Breast epithelium (tissue), 4 donors: Measurements from ENCODE around the gene NAA50. TPM values are rescaled to one million over a fixed set of nuclear protein-coding genes. Genes with fewer than 3 reads are reported as not detected.

Source experiments
- DNase-seq, 2 donors: peaks; one replicate each; pipeline ENCODE4 v3.0.0-alpha.2; 2019; ENCODE audit warnings: low spot score in 2 of 2
- H3K27ac ChIP-seq, 2 donors: fragments of 200-600 bp; sonication (generic) in 1 of 2; one replicate each; pipeline ENCODE4 v1.5.1; 2016 to 2019; ENCODE audit warnings: mild to moderate bottlenecking in 1 of 2
- H3K27me3 ChIP-seq, 2 donors: fragments of 200-600 bp; sonication (generic) in 1 of 2; one replicate each; pipeline versions ENCODE4 v1.5.1 to v1.6.0; 2017 to 2019; ENCODE audit warnings: control low read depth in 1 of 2, mild to moderate bottlenecking in 1 of 2
- H3K36me3 ChIP-seq: fragments of 200-600 bp; one replicate; pipeline ENCODE4 v1.5.1; 2019
- H3K4me1 ChIP-seq, 2 donors: fragments of 200-600 bp; sonication (generic); one replicate each; pipeline ENCODE4 v1.5.1; 2016 to 2019; ENCODE audit warnings: control low read depth in 1 of 2
- H3K4me3 ChIP-seq, 3 donors: fragments of 200-600 bp; sonication (generic); 1 replicate in 2 of 3; 2 replicates in 1 of 3; pipeline ENCODE4 v1.5.1; 2016 to 2019; ENCODE audit warnings: mild to moderate bottlenecking in 3 of 3, moderate library complexity in 2 of 3
- H3K9me3 ChIP-seq, 2 donors: fragments of 200-600 bp; sonication (generic) in 1 of 2; one replicate each; pipeline ENCODE4 v1.5.1; 2016 to 2019; ENCODE audit warnings: control low read depth in 1 of 2
- POLR2A ChIP-seq: fragments of 450-650 bp; IDR thresholded peaks from one replicate; pipeline ENCODE4 v1.6.1; 2016; ENCODE audit warnings: antibody characterized with exemption, mild to moderate bottlenecking, moderate library complexity
- POLR2AphosphoS5 ChIP-seq, 3 donors: sonication (generic); formaldehyde crosslinking; IDR thresholded peaks; one replicate each; pipeline ENCODE4 v1.6.1; 2017; ENCODE audit warnings: antibody characterized with exemption in 3 of 3
- intact Hi-C: fragments of 100-400 bp; cut with DNase I; formaldehyde crosslinking; loops from one replicate; pipeline ENCODE4 v1.15.1; 2023; ENCODE audit warnings: low total_unique reads
- total RNA-seq, 3 donors: library from RNA; depleted of rRNA; stranded (reverse); fragments of >200 nt; gene quantifications; one replicate each; pipeline ENCODE4 v1.1.0, GENCODE V29; 2016
- TF ChIP-seq, protein P1 (sequence below), 3 donors: fragments of 450-650 bp; IDR thresholded peaks; one replicate each; pipeline ENCODE4 v1.5.1; 2016 to 2017; ENCODE audit warnings: antibody characterized with exemption in 3 of 3, mild to moderate bottlenecking in 3 of 3, moderate library complexity in 3 of 3

NAA50 gene
- total RNA-seq, 3 donors from 2014 or later, result 98.0 to 140 (median 140) TPM

DNA sequence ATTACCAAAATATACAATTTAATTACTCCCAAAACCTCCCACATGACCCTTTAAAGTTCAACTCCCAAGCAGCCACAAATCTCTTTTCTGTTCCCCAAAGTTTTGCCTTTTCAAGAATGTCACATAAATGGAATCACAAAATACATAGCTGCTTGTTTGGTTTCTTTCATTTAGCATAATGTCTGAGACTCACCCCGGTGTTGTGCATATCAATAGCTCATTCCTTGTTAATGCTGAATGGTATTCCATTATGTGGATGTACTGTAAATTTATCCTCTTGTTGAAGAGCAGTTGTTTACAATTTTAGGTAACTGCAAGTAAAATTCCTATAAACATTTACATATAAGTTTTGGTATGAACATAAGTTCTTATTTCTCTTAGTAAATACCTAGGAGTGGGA is 15.5 kb downstream of the NAA50 start:
- H3K9me3 ChIP-seq, result no peaks in the 10 kb centered on the region
- DNase-seq, result no peak
- no peak overlapping the region for H3K4me3 ChIP-seq
- H3K36me3 ChIP-seq, result no peaks in the 10 kb centered on the region
- H3K4me1 ChIP-seq, result no peaks in the 10 kb centered on the region
- no peak overlapping the region for H3K27ac ChIP-seq
- no peaks in the 10 kb centered on the region for H3K27me3 ChIP-seq
- intact Hi-C loops, result no loop called here
- TF ChIP-seq POLR2A (no peak), POLR2AphosphoS5 (IDR thresholded peaks at IDR 0.05) (no peak)
- TF ChIP-seq, protein P1, sequence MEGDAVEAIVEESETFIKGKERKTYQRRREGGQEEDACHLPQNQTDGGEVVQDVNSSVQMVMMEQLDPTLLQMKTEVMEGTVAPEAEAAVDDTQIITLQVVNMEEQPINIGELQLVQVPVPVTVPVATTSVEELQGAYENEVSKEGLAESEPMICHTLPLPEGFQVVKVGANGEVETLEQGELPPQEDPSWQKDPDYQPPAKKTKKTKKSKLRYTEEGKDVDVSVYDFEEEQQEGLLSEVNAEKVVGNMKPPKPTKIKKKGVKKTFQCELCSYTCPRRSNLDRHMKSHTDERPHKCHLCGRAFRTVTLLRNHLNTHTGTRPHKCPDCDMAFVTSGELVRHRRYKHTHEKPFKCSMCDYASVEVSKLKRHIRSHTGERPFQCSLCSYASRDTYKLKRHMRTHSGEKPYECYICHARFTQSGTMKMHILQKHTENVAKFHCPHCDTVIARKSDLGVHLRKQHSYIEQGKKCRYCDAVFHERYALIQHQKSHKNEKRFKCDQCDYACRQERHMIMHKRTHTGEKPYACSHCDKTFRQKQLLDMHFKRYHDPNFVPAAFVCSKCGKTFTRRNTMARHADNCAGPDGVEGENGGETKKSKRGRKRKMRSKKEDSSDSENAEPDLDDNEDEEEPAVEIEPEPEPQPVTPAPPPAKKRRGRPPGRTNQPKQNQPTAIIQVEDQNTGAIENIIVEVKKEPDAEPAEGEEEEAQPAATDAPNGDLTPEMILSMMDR (IDR thresholded peaks at IDR 0.05), result no peak

DNA sequence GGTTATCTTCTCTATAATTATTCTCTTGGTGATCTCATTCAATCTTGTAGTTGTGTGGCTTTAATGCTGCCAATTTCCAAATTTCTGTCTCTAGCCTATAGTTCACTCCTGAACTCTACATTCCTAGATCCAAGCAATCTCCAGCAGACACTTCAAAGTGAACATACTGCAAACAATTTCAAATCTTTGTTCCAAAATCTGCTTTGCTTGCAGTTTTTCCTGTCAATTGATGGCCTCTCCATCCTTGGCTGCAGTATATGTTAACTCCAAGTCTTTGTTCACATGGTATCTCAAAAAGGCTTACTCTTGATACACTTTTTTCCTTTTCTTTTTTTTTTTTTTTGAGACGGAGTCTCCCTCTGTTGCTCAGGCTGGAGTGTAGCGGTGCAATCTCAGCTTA is 17.4 kb downstream of the NAA50 start:
- Histone ChIP-seq H3K4me1 (no peaks in the 10 kb centered on the region), H3K36me3 (no peaks in the 10 kb centered on the region), H3K9me3 (no peaks in the 10 kb centered on the region), H3K27ac (no peak overlapping the region), H3K27me3 (no peaks in the 10 kb centered on the region), H3K4me3 (no peak overlapping the region)
- no peak for DNase-seq
- TF ChIP-seq, protein P1 (IDR thresholded peaks at IDR 0.05), result no peak
- TF ChIP-seq POLR2A (no peak), POLR2AphosphoS5 (IDR thresholded peaks at IDR 0.05) (no peak)
- intact Hi-C loops, result no loop called here

DNA sequence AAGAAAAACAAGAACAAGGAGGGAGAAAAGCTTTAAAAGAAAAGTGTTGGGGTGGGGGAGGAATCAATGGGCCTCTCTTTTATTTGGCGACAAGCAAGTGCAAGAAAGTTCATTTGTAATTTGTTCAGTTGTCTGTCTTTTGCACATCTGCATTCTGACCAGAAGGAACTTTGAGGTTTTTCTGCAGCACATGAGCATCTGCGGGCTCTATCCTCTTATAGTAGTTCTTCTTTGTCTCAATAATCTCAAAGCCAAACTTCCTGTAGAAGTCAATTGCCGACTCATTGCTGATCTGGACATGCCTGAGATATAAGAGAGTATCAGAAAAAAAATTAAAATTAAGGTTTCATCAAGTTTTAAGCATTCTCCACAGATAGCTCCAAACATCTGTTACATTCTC is 24.4 kb downstream of the NAA50 start:
- H3K27ac ChIP-seq, result no peak overlapping the region
- H3K36me3 ChIP-seq, result peaks cover 6% of the 10 kb centered on the region
- no peak for DNase-seq
- no peak for TF ChIP-seq POLR2A
- TF ChIP-seq POLR2AphosphoS5 (IDR thresholded peaks at IDR 0.05), result no peak
- TF ChIP-seq, protein P1 (IDR thresholded peaks at IDR 0.05), result no peak
- H3K4me1 ChIP-seq, result no peaks in the 10 kb centered on the region
- H3K27me3 ChIP-seq, result no peaks in the 10 kb centered on the region
- H3K4me3 ChIP-seq, result no peak overlapping the region
- no peaks in the 10 kb centered on the region for H3K9me3 ChIP-seq
- intact Hi-C loops, result no loop called here

DNA sequence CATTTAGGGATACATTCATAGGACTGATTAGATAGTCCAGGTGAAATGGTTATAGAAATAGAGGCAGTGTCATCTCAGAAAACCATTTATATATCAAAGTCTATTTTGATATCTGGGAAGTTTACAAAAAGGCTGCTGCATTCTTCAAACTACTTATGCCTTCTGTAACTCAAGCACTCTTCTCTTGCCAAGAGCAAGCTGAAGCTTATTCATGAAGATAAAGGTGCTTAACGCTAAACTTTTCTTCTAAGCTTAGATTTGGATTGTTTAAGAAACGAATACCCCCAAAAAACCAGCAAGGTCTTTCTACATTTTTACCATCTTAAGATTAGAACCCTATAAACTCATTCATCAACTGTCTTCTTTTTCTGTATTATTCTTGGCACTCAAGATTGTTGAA is 26.3 kb downstream of the NAA50 start:
- H3K9me3 ChIP-seq, result no peaks in the 10 kb centered on the region
- intact Hi-C loops, result no loop called here
- H3K4me3 ChIP-seq, result no peak overlapping the region
- no peaks in the 10 kb centered on the region for H3K4me1 ChIP-seq
- TF ChIP-seq POLR2AphosphoS5 (IDR thresholded peaks at IDR 0.05) (no peak), POLR2A (no peak)
- TF ChIP-seq, protein P1 (IDR thresholded peaks at IDR 0.05), result no peak
- H3K27me3 ChIP-seq, result no peaks in the 10 kb centered on the region
- no peak for DNase-seq
- peaks cover 6% of the 10 kb centered on the region for H3K36me3 ChIP-seq
- no peak overlapping the region for H3K27ac ChIP-seq

DNA sequence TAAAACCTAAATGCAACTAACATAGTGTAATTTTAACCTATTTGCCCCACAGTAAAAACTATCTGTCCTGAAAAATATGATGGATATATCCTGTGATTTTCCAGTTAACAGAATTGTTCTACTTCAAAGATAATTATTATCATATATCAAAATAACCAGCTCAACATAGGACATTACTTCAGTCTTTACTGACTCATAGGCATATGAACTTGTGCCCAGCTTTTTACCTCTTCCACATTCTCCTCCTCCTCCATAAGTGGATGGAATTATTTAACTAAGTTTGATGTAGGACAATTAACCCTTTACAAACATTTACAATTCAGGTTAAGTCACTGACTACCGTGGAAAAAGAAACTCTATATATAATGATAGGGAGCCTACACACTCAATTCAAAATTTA is 26.8 kb downstream of the NAA50 start:
- no peak overlapping the region for H3K27ac ChIP-seq
- H3K4me3 ChIP-seq, result no peak overlapping the region
- TF ChIP-seq, protein P1 (IDR thresholded peaks at IDR 0.05), result no peak
- TF ChIP-seq POLR2AphosphoS5 (IDR thresholded peaks at IDR 0.05) (no peak), POLR2A (no peak)
- H3K4me1 ChIP-seq, result no peaks in the 10 kb centered on the region
- no peaks in the 10 kb centered on the region for H3K27me3 ChIP-seq
- H3K36me3 ChIP-seq, result peaks cover 6% of the 10 kb centered on the region
- DNase-seq, result no peak
- intact Hi-C loops, result no loop called here
- H3K9me3 ChIP-seq, result no peaks in the 10 kb centered on the region
